ENCODE measurements around the gene PAK1IP1.

DNA sequence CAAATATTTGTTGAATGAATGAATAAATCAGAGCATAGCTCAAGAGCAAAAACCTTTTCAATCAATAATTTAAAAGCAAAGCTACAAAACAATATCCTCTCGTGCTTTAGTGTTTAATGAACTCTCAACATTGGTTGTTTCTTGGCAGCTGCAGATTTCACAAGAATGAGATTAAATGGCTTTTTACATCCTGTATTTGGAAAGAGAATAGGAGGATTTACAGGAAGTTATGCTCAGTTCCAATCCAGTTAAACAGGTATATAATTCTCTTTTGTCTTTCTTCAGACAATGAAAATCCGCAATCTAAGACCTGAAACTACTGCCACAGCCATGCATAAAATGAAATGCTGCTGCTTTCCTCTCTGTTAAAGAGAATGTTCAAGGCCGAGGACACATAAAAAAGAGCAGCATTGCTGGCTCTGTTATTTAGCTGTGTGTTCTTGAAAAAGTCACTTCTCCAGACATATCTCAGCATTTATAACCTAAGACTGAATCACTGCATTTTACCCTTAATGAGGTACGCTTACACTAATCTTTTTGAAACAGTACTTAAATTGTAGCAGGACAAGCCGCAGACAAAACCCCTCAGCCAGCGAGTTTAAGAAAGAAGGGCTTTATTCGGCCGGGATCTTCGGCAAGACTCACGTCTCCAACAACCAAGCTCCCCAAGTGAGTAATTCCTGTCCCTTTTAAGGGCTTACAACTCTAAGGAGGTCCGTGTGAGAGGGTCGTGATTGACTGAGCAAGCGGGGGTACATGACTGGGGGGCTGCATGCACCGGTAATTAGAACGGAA, 3.9 kb upstream of the PAK1IP1 start:
- TF ChIP-seq, protein P1, sequence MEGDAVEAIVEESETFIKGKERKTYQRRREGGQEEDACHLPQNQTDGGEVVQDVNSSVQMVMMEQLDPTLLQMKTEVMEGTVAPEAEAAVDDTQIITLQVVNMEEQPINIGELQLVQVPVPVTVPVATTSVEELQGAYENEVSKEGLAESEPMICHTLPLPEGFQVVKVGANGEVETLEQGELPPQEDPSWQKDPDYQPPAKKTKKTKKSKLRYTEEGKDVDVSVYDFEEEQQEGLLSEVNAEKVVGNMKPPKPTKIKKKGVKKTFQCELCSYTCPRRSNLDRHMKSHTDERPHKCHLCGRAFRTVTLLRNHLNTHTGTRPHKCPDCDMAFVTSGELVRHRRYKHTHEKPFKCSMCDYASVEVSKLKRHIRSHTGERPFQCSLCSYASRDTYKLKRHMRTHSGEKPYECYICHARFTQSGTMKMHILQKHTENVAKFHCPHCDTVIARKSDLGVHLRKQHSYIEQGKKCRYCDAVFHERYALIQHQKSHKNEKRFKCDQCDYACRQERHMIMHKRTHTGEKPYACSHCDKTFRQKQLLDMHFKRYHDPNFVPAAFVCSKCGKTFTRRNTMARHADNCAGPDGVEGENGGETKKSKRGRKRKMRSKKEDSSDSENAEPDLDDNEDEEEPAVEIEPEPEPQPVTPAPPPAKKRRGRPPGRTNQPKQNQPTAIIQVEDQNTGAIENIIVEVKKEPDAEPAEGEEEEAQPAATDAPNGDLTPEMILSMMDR (conservative IDR thresholded peaks at IDR 0.05; ENCODE audit: low read length) = no peak
- TF ChIP-seq EZH2phosphoT487 (IDR thresholded peaks at IDR 0.05; ENCODE audit: borderline replicate concordance) = no peak

All from Loucy (cell line).